BLaER1 treated with 17β-estradiol and CSF1 and Interleukin-3, amounts not matched to agents 10 nM and 100 nM (cell line): ENCODE measurements around the gene CAMK1.

Source experiments
- H3K27ac ChIP-seq, 11 experiments: shearing (Covaris generic); formaldehyde crosslinking; 2 replicates each; pipeline ENCODE4 v1.8.1; 2022
- H3K27me3 ChIP-seq, 11 experiments: shearing (Covaris generic); formaldehyde crosslinking; 2 replicates each; pipeline ENCODE4 v1.8.1; 2022
- H3K36me3 ChIP-seq, 11 experiments: shearing (Covaris generic); formaldehyde crosslinking; 2 replicates each; pipeline ENCODE4 v1.8.1; 2022
- H3K4me1 ChIP-seq, 10 experiments: shearing (Covaris generic); formaldehyde crosslinking; 2 replicates each; pipeline ENCODE4 v1.8.1; 2022
- H3K4me2 ChIP-seq, 11 experiments: shearing (Covaris generic); formaldehyde crosslinking; 2 replicates each; pipeline ENCODE4 v1.8.1; 2022
- H3K4me3 ChIP-seq, 10 experiments: shearing (Covaris generic); formaldehyde crosslinking; 2 replicates each; pipeline ENCODE4 v1.8.1; 2022
- H3K9ac ChIP-seq, 11 experiments: shearing (Covaris generic); formaldehyde crosslinking; 2 replicates each; pipeline ENCODE4 v1.8.1; 2022
- H3K9me3 ChIP-seq, 11 experiments: shearing (Covaris generic); formaldehyde crosslinking; replicated peaks in 1 of 11; 2 replicates each; pipeline ENCODE4 v1.8.1; 2022
- H4K20me1 ChIP-seq, 11 experiments: shearing (Covaris generic); formaldehyde crosslinking; 2 replicates each; pipeline ENCODE4 v1.8.1; 2022
- Cebpa-rat ChIP-seq, 11 experiments: shearing (Covaris generic); IDR thresholded peaks; 2 replicates each; pipeline ENCODE4 v1.8.1; 2022

Gene CAMK1

GRCh38 chr3:9809239-9809614 lies 39.5 kb upstream of the CAMK1 start:
- peak overlapping the region; percentile 59 to 81 (median 69) for H3K4me3 ChIP-seq

DNA sequence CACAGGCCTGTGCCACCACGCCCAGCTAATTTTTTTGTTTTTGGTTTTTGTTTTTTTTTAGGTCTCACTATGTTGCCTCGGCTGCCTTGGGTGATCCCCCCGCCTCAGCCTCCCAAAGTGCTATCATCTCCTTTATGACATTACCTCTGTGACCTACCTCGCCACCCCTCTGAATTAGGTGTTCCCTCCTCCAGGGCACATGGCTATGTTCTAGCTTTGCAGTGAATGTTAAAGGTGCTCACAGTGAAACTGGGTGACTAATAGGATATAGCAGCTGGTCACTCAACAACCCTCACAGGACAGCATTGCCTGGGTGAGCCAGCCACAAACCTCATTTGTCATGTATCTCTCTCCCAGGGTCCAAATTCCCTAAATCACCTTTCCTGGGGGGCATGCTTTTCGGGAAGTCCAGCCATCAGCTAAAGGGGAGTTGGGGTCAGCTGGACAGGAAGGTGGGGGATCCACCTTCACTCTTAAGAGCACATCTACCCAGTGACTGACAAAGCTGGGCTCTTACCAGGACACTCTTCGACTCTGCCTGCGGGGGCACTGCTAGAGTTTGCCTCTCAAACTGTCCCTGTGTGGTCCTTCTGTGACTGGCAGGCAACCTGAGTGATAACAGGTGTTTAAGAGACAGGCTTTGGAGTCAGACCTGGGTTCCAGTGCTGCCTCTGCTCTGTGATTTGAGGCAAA lies 38.7 kb upstream of the CAMK1 start:
- Histone ChIP-seq H3K9me3 (no peaks in the 10 kb centered on the region), H3K27me3 (no peaks in the 10 kb centered on the region), H3K27ac (peak overlapping the region in 9 of 11 experiments; percentile 29 to 92 (median 90); a peak in 17 of 22 replicates), H4K20me1 (peaks cover 3 to 59% (median 43%) of the 10 kb centered on the region in 11 experiments; a peak in 19 of 22 replicates), H3K4me3 (0 out of 20 replicates have a peak overlapping the region, but pooled peaks of 1 of the 10 experiments have one; percentile 76), H3K36me3 (peaks cover 45 to 69% (median 55%) of the 10 kb centered on the region in 11 experiments), H3K9ac (peak overlapping the region in 10 of 11 experiments; percentile 13 to 92 (median 68); a peak in 12 of 22 replicates), H3K4me1 (peaks cover 31 to 71% (median 44%) of the 10 kb centered on the region in 10 experiments), H3K4me2 (peak overlapping the region; percentile 84 to 95 (median 91))
- no peak for TF ChIP-seq Cebpa-rat (IDR thresholded peaks at IDR 0.05)

More at GRCh38 chr3:9809239-9809614, 39.5 kb upstream of the CAMK1 start:
- TF ChIP-seq Cebpa-rat (IDR thresholded peaks at IDR 0.05): no peak
- peaks cover 38 to 68% (median 54%) of the 10 kb centered on the region in 11 experiments for H3K36me3 ChIP-seq
- peak overlapping the region; percentile 78 to 92 (median 87) for H3K9ac ChIP-seq
- no peaks in the 10 kb centered on the region for H3K27me3 ChIP-seq
- H3K27ac ChIP-seq: peak overlapping the region; percentile 71 to 92 (median 88)
- peak overlapping the region; percentile 84 to 95 (median 91) for H3K4me2 ChIP-seq
- H4K20me1 ChIP-seq: peaks cover 3 to 52% (median 37%) of the 10 kb centered on the region in 11 experiments; a peak in 19 of 22 replicates
- peaks cover 31 to 63% (median 44%) of the 10 kb centered on the region in 10 experiments for H3K4me1 ChIP-seq
- H3K9me3 ChIP-seq: no peaks in the 10 kb centered on the region

DNA sequence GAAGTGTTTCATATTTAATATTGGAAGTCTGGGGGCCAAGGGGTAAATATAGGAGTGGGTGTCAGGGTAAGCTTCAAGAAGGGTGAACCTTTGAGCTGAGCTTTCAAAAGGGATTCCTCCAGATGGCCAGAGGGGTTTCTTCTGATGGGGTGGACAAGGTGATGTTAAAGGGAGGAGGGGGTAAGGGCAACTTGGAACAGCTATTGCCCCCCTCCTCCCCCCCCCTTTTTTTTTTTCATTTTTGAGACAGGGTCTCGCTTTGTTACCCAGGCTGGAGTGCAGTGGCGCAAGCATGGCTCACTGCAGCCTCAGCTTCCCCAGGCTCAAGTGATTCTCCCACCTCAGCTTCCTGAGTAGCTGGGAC lies 38.2 kb upstream of the CAMK1 start:
- Histone ChIP-seq H3K4me1 (peaks cover 31 to 76% (median 44%) of the 10 kb centered on the region in 10 experiments), H3K27ac (peak overlapping the region in 7 of 11 experiments; percentile 10 to 92 (median 88); a peak in 11 of 22 replicates), H3K4me2 (peak overlapping the region; percentile 9 to 95 (median 90); a peak in 21 of 22 replicates), H3K9me3 (no peaks in the 10 kb centered on the region), H3K9ac (peak overlapping the region; percentile 0 to 92 (median 27); a peak in 11 of 22 replicates), H4K20me1 (peaks cover 3 to 65% (median 48%) of the 10 kb centered on the region in 11 experiments; a peak in 19 of 22 replicates), H3K4me3 (no peak overlapping the region), H3K36me3 (peaks cover 50 to 69% (median 55%) of the 10 kb centered on the region in 11 experiments), H3K27me3 (no peaks in the 10 kb centered on the region)
- no peak for TF ChIP-seq Cebpa-rat (IDR thresholded peaks at IDR 0.05)

GRCh38 chr3:9806688-9807589 lies 37.2 kb upstream of the CAMK1 start:
- H3K9me3 ChIP-seq: no peaks in the 10 kb centered on the region
- no peak overlapping the region for H3K4me3 ChIP-seq
- peaks cover 31 to 79% (median 44%) of the 10 kb centered on the region in 10 experiments for H3K4me1 ChIP-seq
- TF ChIP-seq Cebpa-rat (IDR thresholded peaks at IDR 0.05): no peak
- 0 out of 22 replicates have a peak overlapping the region, but pooled peaks of 1 of the 11 experiments have one; percentile 15 for H3K27ac ChIP-seq
- H3K4me2 ChIP-seq: peak overlapping the region in 5 of 11 experiments; percentile 89 to 95 (median 92); a peak in 9 of 22 replicates
- H3K36me3 ChIP-seq: peaks cover 55 to 74% (median 59%) of the 10 kb centered on the region in 11 experiments
- peaks cover 3 to 73% (median 51%) of the 10 kb centered on the region in 11 experiments; a peak in 19 of 22 replicates for H4K20me1 ChIP-seq
- peak overlapping the region in 4 of 11 experiments; percentile 2 to 87 (median 44); a peak in 4 of 22 replicates for H3K9ac ChIP-seq
- H3K27me3 ChIP-seq: no peaks in the 10 kb centered on the region

DNA sequence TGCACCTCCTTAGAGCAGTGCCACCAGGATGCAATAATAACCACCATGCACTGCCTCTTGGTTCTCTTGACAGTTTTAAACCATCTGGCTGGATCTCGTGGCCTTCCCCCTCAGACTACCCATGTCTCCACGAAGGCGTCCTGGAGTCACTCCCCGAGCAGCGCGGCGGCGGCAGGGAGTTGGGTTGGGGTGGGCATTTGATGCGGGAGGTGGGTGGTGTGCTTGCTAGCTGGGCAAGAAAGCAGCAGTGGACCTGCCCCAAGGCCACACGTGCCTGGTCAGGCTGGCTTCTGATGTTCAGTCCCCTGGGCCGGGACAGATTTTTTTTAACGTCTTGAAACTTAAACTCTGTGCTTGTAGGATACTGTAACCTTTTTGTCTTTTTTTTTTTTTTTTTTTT lies 36.4 kb upstream of the CAMK1 start:
- TF ChIP-seq Cebpa-rat (IDR thresholded peaks at IDR 0.05): no peak
- Histone ChIP-seq H3K4me3 (no peak overlapping the region), H3K27ac (no peak overlapping the region), H3K4me2 (peak overlapping the region in 3 of 11 experiments; percentile 90 to 93 (median 92); a peak in 3 of 22 replicates), H4K20me1 (peaks cover 7 to 81% (median 59%) of the 10 kb centered on the region in 11 experiments; a peak in 20 of 22 replicates), H3K9ac (peak overlapping the region in 2 of 11 experiments; percentile 21 to 41; a peak in 1 of 22 replicates), H3K9me3 (no peaks in the 10 kb centered on the region), H3K36me3 (peaks cover 63 to 75% (median 67%) of the 10 kb centered on the region in 11 experiments), H3K4me1 (peaks cover 31 to 79% (median 43%) of the 10 kb centered on the region in 10 experiments), H3K27me3 (no peaks in the 10 kb centered on the region)

GRCh38 chr3:9804996-9805395 lies 35.2 kb upstream of the CAMK1 start:
- Histone ChIP-seq H4K20me1 (peaks cover 12 to 92% (median 70%) of the 10 kb centered on the region in 11 experiments; a peak in 21 of 22 replicates), H3K9me3 (no peaks in the 10 kb centered on the region), H3K27me3 (no peaks in the 10 kb centered on the region), H3K9ac (peak overlapping the region in 2 of 11 experiments; percentile 34 to 42; a peak in 2 of 22 replicates), H3K36me3 (peaks cover 75 to 85% (median 79%) of the 10 kb centered on the region in 11 experiments), H3K4me1 (peaks cover 23 to 68% (median 33%) of the 10 kb centered on the region in 10 experiments), H3K4me3 (no peak overlapping the region), H3K4me2 (0 out of 22 replicates have a peak overlapping the region, but pooled peaks of 1 of the 11 experiments have one; percentile 1), H3K27ac (no peak overlapping the region)
- TF ChIP-seq Cebpa-rat (IDR thresholded peaks at IDR 0.05): no peak

GRCh38 chr3:9803494-9803893 lies 33.7 kb upstream of the CAMK1 start:
- H3K4me1 ChIP-seq: peaks cover 11 to 58% (median 22%) of the 10 kb centered on the region in 10 experiments
- H3K9ac ChIP-seq: peak overlapping the region in 3 of 11 experiments; percentile 26 to 55 (median 53); a peak in 2 of 22 replicates
- H3K4me3 ChIP-seq: no peak overlapping the region
- no peak for TF ChIP-seq Cebpa-rat (IDR thresholded peaks at IDR 0.05)
- no peaks in the 10 kb centered on the region for H3K9me3 ChIP-seq
- peaks cover 90 to 99% (median 94%) of the 10 kb centered on the region in 11 experiments for H3K36me3 ChIP-seq
- H4K20me1 ChIP-seq: peaks cover 15 to 98% (median 85%) of the 10 kb centered on the region in 11 experiments; a peak in 21 of 22 replicates
- no peak overlapping the region for H3K27ac ChIP-seq
- H3K4me2 ChIP-seq: 0 out of 22 replicates have a peak overlapping the region, but pooled peaks of 1 of the 11 experiments have one; percentile 24
- no peaks in the 10 kb centered on the region for H3K27me3 ChIP-seq

DNA sequence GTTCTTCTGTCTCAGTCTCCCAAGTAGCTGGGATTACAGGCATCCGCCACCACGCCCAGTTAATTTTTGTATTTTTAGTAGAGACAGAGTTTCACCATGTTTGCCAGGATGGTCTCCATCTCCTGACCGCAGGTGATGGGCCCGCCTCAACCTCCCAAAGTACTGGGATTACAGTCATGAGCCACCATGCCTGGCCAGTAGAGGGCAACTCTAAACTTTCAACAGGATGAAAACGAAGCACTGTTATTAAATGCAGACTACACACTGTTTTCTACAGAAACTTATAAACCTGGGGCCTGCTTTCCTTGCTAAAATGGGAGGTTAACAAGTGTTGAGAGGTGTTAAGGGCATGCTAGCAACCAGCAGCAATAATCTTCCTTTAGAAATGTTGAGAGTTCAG lies 30.8 kb upstream of the CAMK1 start:
- no peak for TF ChIP-seq Cebpa-rat (IDR thresholded peaks at IDR 0.05)
- H3K9me3 ChIP-seq: no peaks in the 10 kb centered on the region
- no peak overlapping the region for H3K4me3 ChIP-seq
- peaks cover 42 to 98% (median 90%) of the 10 kb centered on the region in 11 experiments for H4K20me1 ChIP-seq
- H3K4me1 ChIP-seq: peaks cover 3 to 50% (median 5%) of the 10 kb centered on the region in 10 experiments; a peak in 18 of 20 replicates
- no peak overlapping the region for H3K27ac ChIP-seq
- no peaks in the 10 kb centered on the region for H3K27me3 ChIP-seq
- H3K4me2 ChIP-seq: no peak overlapping the region
- H3K36me3 ChIP-seq: peaks cover 94 to 100% (median 97%) of the 10 kb centered on the region in 11 experiments
- no peak overlapping the region for H3K9ac ChIP-seq
